KG1 (cell line): ENCODE measurements around the gene SLC2A11.

ENCODE experiments used
- DNase-seq: peaks from one replicate; lab custom pipeline; 2025; lab: John Stamatoyannopoulos, UW

Gene SLC2A11

DNA sequence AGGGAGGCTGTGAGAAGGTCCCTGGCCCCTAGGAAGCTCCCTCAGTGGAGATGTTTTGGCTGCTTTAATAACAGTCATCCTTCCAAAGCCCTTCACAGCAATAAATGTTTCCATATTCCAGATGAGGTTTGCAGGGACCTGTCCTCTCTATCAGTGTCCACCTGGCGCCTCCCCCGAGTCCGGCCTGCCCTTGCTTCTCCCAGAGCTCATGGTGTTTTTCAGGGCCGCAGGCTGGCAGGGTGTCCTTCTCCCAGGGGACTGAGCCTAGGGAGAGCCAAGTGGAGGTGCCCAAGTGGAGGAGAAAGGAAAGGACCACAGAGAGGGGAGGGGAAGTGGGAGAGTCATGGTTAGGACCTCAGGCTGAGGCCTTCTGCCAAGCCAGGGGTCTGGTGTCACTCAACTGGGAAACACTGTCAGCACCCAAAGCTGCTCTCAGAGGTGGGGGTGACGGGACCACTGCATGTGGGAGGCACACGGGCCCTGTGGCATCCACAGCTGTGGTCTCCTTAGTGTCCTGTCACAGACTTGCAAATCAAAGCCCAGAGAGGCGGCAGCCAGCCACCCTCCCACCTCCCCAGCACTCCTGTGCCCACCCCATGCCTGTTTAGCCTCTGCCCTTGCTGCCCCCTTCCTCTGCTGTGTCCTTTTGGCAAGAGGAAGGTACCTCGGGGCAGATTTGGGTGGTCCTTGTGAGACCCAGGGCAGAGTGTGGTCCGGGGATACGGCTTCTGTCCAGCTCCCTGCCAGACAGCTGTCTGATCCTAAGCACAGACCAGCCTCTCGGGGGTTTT is 25.3 kb upstream of the SLC2A11 start:
- DNase-seq, result no peak

GRCh38 chr22:23833017-23833751 is 24.5 kb upstream of the SLC2A11 start:
- no peak for DNase-seq

- DNase-seq, result no peak
Observed at GRCh38 chr22:23833911-23834317, 23.8 kb upstream of the SLC2A11 start.

DNA sequence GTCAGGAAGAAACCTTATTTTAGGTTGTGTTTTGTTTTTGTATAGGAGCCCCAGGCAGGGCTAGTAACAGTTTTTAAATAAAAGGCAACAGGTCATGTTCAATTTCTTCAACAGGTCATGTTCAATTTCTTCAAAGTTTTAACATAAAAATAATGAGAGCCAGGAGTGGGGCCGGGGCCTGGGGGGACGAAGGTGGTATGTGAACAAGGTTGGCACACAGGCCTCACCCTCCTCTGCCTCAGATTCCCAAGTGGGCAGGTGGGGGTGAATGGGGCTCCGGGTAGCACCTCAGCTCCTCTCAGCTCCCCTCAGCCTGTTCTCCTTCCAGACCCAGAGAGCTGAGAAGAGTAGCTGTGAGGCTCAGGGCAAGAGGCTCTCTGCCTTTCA is 23.3 kb upstream of the SLC2A11 start:
- DNase-seq, result no peak

DNA sequence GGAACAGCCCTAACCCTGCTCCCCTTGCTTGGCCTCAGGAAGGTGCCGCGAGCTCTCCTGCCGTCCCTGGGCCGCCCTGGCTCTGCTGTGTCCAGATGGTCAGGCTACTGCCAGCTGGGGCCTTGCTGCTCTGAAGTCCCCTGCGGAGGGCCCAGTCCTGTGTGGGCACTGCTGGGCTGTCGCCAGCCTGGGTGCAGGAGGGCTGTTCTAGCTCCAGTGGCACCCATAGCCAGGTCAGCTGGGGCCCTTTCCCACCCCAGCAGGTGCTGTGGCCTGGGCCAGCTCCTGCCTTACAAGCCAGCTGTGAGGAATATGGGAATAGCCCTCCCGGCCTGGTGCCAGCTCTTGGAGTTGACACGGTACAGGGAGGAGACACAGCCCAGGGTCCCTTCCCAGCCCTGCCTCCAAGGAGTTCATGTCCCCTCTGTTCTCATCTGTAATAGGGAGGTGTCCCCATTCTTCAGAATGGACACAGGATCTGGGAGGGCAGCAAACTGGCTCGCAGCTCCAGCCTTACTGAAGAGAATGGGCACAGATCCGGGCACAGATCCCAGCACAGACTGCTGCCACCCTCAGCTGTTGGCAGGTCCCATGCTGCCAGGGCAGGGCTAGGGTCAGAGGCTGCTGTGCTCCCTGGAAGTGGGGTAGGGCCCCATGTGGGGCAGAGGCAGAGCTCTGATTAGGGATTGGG is 22.7 kb upstream of the SLC2A11 start:
- no peak for DNase-seq

- DNase-seq, result no peak
Observed at GRCh38 chr22:23835484-23836144, 22.1 kb upstream of the SLC2A11 start.

GRCh38 chr22:23836281-23836680 is 21.4 kb upstream of the SLC2A11 start:
- no peak for DNase-seq

DNA sequence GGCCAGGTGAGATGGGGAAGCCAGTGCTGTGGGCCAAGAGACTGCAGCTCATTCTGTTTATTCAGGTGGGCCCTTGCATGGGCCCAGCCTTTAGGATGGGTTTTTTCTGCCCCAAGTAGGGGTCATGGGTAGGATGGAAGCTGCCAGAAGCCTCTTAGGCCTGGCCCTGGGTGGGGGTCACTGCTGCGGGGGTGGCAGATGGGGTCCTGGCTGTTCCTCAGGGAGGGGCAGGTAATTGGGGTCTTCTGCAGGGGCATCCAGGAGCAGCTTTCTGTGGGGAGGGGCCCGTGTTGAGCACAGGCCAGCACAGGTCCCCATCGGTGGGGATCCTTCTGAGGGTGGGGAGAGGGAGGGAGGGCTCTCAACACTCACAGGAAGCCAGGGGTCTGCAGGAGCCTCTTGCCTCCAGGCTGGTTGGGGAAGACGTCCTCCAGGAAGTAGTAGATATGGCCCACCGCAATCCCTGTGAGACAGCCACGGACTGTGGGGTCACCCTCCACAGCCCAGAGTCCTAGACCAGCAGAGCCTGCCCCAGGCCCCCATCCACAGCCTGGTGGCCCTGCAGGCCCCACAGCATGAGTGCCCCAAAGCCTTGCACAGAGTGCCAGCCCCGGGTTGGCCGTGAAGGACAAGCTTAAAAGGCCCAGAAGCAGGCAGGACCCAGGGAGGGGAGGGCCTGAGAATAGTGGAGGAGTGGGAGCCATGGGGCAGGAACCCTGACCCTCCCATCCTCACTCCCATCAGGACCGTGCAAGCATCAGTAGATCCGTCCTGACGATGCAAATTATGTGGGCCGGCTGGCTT is 20.8 kb upstream of the SLC2A11 start:
- DNase-seq, result no peak

DNA sequence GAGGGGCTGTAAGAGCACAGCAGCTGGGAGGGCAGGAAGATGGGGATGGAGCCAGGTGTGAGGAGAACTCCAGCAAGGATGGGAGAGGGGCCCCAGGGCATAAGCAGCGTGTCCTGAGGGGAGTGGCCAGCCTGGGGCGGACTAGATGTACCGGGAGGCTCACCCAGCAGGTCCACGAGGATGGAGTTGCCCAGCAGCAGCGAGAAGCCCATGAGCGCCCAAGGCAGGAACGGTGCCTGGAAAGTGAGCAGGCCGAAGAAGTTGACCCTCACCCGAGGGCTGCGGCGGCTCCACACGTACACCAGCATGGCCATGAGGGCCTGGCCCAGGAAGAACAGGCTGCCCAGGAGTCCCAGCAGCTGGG is 20.2 kb upstream of the SLC2A11 start:
- DNase-seq, result no peak

- no peak for DNase-seq
Observed at GRCh38 chr22:23837911-23838680, 19.6 kb upstream of the SLC2A11 start.

DNA sequence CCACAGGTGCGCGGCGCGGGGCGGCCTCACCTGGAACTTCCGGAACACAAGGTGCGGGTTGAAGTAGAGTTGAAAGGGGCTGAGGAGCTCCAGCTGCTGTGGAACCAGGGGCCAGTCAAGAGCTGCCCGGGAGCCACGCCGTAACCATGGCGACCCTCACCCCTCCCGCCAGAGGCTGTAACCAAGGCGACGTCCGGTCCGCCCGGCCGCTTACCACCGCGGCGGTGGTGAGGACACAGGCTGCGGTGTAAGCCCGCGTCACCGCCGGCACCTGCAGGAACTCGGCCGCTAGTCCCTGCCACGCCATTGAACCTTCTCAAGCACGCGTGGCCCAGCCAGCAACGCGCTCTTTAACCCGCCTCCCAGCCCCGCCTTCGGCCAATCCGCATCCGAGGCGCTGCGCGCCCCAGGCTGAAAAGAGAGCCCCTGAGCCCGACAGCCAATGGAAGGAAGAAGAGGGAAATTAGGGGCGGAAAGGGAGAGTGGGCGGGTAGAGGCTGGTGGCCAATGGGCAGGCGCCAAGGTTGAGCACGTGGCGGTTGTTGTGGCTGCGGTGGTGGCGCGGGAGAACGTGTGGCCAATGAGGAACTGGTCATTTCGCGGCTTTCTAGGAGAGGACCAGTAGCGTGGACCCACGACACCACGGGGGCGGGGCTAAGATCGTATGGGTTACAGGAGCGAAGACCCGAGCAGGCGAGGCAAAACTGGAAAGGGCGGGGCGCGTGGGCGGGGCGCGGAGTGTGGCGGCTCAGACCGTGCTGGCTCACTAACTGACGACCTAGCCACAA is 18.8 kb upstream of the SLC2A11 start, which contains the start of gene DERL3:
Gene DERL3, minus strand, starts transcription at position 326 of the 788 bp plus-strand sequence. Its CDS starts 19 bp downstream, at position 307.
- DNase-seq, result peak; percentile 91

DNA sequence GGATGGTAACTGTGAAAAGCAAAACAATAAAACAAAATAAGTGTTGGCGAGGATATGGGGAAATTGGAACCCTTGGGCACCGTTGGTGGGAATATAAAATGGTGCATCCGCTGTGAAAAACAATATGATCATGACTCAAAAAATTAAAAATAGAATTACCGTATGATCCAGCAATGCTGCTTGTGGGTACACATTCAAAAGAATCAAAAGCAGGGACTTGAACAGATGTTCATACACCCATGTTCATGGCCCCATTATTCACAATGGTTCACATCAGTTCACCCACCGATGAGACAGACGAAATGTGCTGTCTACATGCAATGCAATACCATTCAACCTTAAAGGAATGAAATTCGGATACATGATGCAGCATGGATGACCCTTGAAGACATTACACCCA is 17.6 kb upstream of the SLC2A11 start:
- no peak for DNase-seq

GRCh38 chr22:23841292-23841691 is 16.4 kb upstream of the SLC2A11 start:
- no peak for DNase-seq

- DNase-seq, result no peak
Observed at GRCh38 chr22:23841736-23842445, 15.8 kb upstream of the SLC2A11 start.

DNA sequence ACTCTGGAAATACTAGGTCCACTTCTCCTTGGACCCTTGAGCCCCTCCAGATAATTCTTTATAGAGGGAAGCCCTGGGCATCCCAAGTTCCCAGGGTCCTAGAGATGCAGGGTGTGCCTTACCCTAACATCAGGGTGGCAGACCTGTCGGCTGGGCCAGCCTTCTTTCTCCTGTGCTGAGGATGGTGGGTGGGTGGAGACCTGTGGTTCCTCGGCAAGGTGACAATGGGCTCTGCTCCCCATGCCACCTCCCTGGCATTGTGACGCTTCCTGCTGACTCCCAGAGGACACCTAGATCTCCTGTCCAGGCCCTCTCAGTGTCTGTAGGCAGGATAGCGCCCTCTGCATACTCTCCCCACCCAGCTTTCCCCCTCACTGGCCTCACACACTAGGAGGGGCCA is 15.1 kb upstream of the SLC2A11 start:
- no peak for DNase-seq

GRCh38 chr22:23844739-23845202 is 12.9 kb upstream of the SLC2A11 start:
- no peak for DNase-seq

GRCh38 chr22:23845265-23846080 is 12.2 kb upstream of the SLC2A11 start:
- DNase-seq, result no peak

- DNase-seq, result no peak
Observed at GRCh38 chr22:23846081-23846469, 11.6 kb upstream of the SLC2A11 start.
